CD4-positive, alpha-beta T cell treated with Interleukin-4 for 4 hours (primary cell): ENCODE measurements around the gene ZNF69.
"Not testable (repeated sequence)": the region's sequence is repeated elsewhere in the genome, so short reads cannot be mapped to it uniquely, and the experiment has no call there.

ENCODE experiments used
- DNase-seq: peaks from one replicate; pipeline ENCODE4 v3.0.0-alpha.2; 2020

The ZNF69 gene

GRCh38 chr19:11887611-11888531 is at the start of gene ZNF69:
TSS of gene ZNF69 (plus strand) at chr19:11887782. CDS start at chr19:11887924, 142 bp downstream.
- peak; percentile 42 for DNase-seq

GRCh38 chr19:11843722-11844121 is 43.9 kb upstream of the ZNF69 start:
- DNase-seq = no peak

- DNase-seq = not testable (repeated sequence)
Measured at GRCh38 chr19:11847615-11848014, 40.0 kb upstream of the ZNF69 start.

- no peak for DNase-seq
Measured at GRCh38 chr19:11848200-11848593, 39.4 kb upstream of the ZNF69 start.

DNA sequence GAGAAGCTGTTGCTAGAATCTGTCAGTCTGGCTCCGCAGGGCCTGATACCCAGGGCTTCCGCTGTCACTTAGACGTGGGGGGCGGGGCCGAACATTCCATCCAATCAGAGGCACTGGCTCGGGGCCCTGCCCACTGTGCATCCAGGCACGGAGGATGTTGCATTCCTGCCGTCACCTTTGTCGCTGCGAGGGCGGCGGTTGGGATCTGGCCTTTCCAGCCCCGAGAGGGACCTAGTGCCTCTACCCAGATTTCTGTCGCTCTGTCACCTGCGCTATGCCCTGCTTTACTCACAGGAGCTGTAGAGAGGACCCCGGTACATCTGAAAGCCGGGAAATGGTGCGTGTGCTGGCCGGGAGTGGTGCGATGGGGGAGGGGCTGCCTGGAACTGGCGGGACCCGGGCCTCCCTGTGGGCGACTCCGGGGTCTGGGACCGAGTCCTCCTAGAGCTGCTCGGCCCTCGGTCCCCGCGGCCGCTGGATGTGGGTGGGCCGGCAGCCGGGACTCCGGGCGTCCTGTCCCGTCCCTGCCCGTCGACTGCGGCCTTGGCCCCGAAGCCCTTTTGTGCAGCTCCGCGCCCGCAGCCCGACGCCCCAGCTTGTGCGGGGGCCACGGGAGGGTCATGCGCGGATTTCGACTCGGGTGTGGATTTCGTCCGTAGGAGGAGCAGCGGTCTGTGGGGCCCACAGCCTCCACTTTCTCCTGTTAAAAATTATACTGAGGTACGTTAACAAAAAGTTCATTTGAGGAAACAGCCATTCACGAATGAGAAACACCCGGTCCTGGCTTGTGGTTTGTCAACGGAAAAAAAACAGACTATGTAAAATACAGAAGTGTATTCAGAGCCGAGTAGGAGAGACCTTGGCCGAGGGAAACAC is 38.8 kb upstream of the ZNF69 start, which contains the start of gene ZNF439:
TSS of gene ZNF439 (plus strand) at position 133 of the 876 bp plus-strand sequence. CDS start at position 275, 142 bp downstream.
- peak; percentile 84 for DNase-seq

DNA sequence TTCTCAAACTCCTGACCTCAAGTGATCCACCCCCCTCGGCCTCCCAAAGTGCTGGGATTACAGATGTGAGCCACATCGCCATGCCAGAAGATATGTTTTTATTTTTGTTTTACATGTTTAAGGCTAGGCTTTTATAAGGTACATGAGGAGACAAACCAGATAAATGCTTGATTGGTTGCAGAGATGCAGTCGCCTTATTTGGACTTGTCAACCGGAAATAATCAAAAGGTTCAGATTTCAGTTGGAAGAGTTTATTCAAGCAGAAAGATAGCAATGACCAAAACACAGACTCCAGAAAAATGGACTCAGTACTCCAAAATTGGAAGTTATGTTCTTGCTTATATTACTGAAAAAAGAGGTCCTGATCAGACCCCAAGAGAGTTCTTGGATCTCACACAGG is 37.3 kb upstream of the ZNF69 start:
- not testable (repeated sequence) for DNase-seq

DNA sequence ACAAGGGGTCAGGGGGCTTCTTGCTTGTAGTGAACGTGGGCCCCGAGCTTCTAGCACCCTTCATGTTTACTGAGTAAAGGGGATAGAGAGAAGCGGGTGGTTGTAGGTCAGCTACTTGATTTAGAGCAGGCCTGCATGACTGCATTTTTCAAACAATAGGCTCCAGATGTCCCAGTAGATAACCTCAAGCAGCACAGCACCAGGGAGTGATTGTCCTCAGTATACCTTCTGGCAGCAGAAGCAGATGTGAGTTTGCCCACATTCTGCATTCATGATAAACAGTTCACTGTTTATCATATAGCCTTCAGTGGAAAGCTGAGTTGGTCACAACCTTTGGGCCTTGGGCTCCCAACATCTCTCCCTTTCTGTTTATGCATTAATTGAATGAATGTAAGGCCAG is 34.2 kb upstream of the ZNF69 start:
- no peak for DNase-seq

DNA sequence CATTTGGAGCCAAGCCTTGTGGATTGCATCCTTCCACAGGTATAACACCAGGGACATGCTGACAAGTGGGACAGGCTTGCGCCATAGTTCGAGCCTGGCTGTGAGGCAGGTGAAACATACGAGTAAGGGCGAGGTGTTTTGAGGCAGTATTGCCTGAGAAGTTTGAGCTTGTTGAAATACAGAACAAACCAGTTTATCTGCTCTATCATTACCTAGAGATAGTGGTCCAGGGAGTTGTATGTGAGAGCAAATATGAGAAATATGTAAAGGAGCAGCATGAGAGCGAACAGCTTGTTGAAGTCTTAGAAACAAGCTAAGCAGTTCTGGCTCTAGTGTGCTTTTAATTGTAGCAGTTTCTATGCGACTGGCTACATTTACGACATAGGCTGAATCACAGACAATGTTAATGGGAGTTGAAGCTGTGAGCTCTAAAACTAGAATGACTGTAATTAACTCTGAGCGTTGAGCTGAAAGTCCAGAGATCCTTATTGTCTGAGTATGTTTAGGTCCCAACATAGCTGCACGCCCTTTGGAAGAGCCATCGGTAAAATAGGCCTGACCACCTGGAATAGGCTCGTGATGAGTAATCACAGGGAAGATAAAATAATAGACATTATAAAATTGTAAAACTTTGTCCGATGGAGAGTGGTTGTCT is 30.9 kb upstream of the ZNF69 start:
- no peak for DNase-seq

DNA sequence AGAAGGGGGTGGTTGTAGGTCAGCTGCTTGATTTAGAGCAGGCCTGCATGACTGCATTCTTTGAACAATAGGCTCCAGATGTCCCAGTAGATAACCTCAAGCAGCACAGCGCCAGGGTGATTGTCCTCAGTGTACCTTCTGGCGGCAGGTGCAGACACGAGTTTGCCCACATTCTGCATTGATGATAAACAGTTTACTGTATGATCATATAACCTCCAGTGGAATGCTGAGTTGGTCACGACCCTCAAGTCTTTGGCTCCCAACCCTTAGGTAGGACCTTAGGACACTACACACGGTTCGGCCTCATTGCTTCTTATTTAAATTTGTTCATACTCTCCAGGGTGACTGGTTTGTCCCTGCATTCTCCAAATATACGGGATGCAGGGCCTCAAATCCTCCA is 26.9 kb upstream of the ZNF69 start:
- no peak for DNase-seq

DNA sequence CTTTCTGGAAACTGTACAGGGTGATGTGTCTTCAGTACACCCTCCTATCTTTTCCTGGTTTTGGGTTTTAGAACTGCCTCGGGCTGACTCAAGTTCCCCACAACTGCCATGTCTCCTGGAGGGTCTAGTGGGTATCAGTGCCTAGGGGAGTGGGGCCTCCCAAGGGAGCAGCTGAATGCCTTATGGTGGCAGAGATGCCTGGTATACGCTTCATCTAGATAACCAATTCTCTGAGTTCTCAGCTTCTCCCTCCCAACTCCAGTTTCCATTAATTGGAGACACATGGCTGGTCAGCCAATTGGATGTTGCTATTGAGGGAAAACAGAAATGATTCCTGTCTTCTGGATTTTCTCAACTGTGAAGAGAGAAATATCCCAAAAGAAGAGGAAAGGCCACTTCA is 26.3 kb upstream of the ZNF69 start:
- no peak for DNase-seq

DNA sequence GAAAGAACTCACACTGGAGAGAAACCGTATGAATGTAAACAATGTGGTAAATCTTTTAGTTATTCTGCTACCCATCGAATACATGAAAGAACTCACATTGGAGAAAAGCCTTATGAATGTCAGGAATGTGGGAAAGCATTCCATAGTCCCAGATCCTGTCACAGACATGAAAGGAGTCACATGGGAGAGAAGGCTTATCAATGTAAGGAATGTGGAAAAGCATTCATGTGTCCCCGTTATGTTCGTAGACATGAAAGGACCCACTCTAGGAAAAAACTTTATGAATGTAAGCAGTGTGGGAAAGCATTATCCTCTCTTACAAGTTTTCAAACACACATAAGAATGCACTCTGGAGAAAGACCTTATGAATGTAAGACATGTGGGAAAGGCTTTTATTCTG is 19.8 kb upstream of the ZNF69 start:
- not testable (repeated sequence) for DNase-seq

DNA sequence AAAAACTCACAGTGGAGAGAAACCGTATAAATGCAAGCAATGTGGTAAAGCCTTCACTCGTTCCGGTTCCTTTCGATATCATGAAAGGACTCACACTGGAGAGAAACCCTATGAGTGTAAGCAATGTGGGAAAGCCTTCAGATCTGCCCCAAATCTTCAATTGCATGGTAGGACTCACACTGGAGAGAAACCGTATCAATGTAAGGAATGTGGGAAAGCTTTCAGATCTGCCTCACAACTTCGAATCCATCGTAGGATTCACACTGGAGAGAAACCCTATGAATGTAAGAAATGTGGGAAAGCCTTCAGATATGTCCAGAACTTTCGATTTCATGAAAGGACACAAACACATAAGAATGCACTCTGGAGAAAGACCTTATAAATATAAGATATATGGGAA is 19.4 kb upstream of the ZNF69 start:
- DNase-seq = no peak

DNA sequence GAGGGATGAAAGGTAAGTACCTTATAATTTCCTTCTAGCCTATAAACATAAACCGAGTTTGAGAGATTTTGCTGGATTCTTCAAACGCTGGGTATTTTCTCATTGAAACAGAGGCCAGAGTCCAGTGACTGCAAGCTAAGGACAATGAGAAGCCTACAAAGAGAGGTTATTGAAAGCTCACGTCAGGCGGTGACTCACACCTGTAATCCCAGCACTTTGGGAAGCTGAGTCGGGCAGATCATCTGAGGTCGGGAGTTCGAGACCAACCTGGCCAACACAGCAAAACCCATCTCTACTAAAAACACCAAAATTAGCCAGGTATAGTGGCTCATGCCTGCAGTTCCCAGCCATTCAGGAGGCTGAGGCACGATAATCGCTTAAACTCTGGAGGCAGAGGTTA is 15.0 kb upstream of the ZNF69 start:
- no peak for DNase-seq

DNA sequence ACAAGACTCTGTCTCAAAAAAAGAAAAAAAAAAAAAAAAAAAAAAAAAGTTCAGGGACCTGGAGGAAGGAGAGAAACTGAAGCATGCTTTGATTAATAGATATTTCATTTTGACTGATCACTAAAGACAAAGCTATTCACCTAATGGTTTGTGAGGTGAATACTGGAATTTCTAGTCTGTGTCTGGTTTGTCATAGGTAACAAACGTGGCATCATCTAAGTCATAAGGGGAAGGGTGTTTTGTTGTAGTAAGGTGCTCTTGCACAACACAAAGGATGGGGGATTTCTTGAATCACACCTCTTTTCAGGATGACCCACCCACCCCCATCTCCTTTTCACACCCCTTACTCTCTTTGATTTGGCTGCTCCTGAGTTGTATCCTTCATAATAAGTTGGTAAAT is 13.8 kb upstream of the ZNF69 start:
- DNase-seq = no peak

- DNase-seq = peak; percentile 34
Measured at GRCh38 chr19:11879687-11880266, 7.8 kb upstream of the ZNF69 start.

DNA sequence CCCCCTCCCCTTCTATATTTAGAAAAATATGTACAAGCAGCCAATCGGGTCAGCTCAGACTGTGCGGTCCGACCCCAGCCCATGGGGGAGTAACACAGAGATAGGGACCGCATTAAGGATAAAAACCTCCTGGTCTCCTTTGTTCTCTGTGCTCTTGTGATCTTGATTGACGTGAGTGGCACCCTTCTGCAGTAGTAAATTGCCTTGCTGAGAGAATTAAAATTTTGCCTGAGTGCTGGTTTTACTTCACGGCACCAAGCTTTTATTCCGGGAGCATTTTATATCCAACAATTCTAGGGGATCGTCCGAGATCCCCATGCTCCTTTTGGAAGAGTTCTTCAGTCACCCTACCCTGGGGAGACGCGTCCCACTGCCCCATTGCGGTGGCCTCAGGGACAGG is 7.0 kb upstream of the ZNF69 start:
- no peak for DNase-seq

DNA sequence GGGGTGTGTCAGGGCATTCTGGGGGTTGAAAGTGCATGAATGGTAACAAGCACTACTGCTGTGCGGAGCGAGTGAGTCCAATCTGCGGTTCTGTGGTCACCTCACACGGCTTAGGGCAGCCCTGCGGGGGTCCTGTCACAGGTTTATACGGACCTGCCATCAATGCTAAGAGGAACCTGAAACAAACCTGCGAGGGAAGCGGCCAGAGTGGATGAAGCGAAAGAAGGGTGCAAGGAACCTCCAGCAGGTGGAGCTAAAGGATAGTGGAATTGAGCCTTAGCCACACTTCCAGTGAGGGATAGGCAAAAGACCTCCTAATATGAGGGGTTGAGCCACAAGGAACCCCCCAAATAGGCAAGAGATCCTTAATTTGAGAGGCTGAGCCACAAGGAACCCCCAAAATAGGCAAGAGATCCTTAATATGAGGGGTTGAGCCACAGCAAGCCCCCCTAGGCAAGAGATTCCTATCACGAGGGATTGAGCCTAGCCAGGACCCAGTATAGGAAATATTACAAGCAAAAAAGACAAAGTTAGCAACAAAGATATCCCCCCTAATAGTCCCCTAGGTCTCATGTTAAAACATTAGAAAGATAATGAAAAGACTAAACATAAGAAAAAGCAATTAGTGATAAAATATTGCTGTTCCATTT is 6.3 kb upstream of the ZNF69 start:
- DNase-seq = peak; percentile 54

DNA sequence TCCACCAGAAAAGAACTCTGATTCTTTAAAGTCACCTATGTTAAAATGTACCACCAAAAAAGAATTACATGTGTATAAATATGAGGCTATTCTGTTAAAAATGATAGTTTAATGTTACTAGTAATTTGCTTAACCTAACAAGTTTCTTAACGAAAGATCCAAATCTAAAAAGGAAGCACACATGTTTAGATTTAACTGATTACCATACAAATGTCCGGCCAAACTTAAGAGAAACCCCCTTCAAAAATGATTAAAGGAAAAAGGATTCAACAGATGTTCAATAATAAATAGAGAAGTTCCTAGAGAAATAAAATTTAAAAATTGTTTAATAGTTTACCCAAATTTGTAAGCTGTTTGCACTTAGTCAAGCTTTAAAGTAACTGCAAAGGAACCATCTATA is 5.0 kb upstream of the ZNF69 start:
- no peak for DNase-seq

DNA sequence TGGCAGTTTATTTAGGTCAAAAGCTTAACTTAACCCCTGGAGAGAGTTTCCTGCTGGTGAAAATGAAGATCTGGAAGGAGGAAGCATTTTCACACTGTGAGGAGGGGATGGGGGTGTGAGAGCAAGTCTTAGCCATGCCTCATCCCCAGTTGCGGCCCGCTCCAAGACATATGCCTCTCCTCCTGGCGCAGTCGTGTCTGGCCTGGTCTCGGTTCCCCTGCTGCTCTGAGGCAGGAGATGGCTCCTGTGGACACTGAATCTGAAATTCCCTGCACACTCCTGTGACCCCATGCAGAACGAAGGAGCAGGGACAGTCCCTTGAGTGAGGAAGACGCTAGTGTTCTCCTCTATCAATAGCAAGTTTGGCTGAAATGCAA is 360 bp upstream of the ZNF69 start:
- DNase-seq = no peak

DNA sequence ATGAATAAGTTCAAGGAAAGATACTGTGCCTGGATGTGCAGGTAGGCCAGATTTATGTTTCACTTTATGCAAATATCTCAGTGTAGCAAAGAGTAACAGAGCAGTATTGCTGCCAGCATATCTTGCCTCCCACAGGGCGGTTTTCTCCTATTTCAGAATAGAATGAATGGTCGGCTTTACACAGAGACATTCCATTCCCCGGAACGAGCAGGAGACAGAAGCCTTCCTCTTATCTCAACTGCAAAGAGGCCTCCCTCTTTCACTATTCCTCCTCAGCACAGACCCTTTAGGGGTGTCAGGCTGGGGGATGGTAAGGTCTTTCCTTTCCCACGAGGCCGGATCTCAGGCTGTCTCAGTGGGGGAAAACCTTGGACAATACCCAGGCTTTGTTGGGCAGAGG is 2.3 kb downstream of the ZNF69 start:
- DNase-seq = not testable (repeated sequence)

DNA sequence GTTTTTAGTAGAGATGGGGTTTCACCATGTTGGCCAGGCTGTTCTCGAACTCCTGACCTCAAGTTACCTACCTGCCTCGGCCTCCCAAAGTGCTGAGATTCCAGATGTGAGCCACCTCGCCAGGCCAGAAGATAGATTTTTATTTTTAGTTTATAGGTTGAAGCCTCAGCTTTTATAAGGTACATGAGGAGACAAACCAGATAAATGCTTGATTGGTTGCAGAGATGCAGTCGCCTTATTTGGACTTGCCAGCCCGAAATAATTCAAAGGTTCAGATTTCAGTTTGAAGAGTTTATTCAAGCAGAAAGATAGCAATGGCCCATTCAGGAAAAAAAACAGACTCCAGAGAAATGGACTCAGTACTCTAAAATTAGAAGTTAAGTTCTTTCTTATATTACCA is 3.1 kb downstream of the ZNF69 start:
- DNase-seq = no peak

GRCh38 chr19:11894851-11895250 is 7.3 kb downstream of the ZNF69 start:
- DNase-seq = no peak
